ENCODE results near the gene ZNF385A.

Gene ZNF385A, protein sequence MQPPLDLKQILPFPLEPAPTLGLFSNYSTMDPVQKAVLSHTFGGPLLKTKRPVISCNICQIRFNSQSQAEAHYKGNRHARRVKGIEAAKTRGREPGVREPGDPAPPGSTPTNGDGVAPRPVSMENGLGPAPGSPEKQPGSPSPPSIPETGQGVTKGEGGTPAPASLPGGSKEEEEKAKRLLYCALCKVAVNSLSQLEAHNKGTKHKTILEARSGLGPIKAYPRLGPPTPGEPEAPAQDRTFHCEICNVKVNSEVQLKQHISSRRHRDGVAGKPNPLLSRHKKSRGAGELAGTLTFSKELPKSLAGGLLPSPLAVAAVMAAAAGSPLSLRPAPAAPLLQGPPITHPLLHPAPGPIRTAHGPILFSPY

DNA sequence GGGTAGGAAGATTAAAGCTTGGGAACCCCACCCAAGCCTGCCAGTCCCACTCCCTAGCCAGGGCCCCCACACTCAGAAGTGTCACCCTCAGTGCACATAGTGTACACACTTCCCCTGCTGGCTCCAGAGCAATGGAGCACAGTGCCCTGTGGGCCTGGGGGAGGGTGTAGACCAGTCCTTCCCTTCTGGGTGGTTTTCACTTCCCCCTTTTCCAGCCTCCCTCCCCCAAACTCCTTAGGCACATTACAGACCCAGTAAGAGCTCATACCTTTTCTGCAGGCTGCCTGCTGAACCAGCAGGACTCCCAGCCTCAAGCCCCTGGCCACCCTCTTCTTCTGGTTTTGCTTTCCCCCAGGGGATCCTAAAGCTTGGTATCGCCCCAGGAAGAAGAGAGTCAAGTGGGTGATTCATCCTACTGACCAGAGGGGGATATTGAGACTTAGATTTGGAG lies at the start of gene ZNF385A:
Gene ZNF385A, minus strand, starts transcription at position 143 of the 451 bp plus-strand sequence. CDS start 219 bp downstream, outside the sequence.
- DNase-seq: no peak

DNA sequence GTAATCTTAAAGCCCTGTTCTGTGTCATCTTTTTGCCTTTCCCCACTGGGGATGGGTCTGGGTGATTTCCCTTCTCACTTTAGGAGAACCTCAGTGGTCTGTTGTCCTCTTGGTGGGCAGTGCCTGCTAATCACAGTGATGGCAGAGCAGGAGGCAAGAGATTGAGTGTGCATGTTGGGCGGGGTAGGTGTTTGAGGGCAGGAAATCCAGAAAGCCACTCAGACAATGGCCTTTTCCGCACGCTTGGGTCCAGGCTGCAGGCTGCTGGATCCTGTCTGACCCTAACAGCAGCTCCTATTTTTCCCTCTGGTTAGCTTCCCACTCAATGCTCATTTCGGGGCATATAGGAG lies 48.3 kb upstream of the ZNF385A start:
- no peak for DNase-seq

DNA sequence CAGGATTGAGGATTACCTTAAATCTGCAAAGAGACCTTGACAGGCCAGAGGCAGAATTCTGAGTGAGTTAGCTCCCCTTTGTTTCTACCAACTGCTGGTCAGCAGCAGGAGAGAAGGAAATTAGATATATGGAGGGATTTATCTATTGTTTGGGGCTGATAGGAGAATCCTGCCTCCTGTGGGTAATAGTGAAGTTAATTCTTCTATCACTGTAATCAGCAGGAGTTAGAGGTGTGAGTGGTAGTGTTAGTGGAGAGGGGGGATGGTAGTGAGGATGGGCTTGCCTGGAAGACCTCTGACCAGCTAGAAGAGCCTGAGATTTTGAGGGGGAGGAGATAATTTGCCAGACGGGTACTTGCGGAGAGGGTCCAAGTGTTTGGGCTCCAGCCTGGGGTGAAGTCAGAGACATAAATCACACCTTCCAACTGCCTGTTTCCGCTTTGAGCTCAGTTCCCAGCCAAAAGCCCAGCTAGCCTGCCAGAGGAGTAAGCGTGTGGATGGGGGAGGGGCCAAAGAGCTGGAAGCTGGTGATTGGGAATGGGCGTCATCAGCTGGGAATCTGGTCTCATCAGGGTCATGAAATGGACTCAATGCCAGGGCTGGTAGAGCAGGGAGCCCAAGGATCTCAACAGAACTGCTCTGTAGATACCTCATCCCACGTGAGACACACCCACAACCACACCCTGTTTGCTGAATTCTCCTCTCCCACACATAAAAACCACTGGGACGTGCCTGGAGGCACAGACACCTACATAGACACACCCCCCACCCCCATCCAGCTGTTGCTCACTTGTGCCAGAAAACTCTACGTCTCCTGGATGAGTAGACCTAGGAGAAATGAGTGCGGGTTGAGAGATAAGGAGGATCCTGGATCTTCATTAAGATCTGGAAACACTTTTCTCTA lies 47.6 kb upstream of the ZNF385A start:
- no peak for DNase-seq

GRCh38 chr12:54430471-54431069 lies 46.0 kb upstream of the ZNF385A start:
- no peak for DNase-seq

GRCh38 chr12:54429014-54429471 lies 44.5 kb upstream of the ZNF385A start:
- no peak for DNase-seq

DNA sequence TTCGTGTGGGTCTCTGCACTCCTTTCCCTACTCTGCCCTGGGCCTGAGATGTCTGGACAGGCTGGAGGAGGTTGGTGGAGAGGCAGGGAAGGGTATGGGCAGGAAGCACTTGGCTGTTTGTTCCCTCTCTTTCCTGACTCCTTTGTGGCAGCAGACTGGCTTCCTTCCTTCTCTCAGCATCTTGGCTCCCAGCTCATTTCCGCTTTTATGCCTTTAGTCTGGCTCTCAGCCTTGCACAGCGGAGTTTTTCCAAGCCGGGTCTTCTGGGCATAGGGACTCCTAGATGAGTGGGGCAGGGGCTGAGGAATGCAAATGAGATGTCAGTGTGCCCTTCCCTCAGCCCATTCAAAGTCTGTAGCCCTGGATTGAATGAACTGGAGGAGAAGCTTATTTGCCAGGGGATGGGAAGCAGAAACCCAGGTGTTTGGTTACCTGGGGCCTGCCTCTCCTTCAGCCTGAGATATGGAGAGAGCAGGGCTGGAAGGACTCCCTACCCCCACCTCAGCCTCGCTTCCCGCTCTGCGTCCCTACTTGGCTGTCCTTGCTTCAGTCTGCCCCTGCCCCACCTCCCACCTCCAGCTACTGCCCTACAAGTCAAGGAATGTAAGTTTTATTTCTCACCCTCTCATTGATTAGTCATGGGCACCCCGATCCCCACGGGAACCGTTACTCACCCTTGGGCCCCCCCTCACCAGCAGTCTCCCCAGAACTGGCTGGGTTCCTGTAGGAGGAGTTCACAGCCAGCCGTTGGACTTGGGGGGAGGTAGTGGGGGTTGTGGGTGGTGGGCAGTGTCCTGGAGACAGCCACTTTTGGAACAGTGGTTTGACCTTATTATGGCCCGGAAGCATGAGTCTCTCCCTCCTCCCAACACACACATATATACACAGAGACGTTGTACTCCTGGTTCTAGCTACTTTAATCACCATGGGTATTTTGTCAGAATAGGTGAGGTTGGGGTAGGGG lies 43.8 kb upstream of the ZNF385A start:
- no peak for DNase-seq

DNA sequence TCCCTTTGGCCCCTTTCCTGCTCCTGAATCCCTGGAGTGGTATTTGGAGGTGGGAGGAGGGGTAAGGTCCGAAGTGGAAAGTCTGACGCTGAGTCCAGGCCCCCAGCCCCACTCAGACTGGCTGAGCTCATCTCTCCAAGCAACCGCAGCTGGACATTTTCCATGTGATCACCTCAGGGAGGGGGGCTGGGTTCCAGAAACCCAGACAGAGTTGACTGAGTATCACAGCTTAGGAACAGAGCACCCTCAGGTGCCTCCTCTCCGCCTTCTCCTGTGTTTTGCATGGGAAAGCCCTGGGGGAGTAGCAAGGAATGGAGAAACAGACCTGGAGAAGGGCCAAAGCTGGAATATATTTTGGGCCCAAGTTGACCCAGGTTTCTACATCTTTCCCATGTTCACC lies 42.6 kb upstream of the ZNF385A start:
- no peak for DNase-seq

GRCh38 chr12:54426690-54427089 lies 42.2 kb upstream of the ZNF385A start:
- no peak for DNase-seq

DNA sequence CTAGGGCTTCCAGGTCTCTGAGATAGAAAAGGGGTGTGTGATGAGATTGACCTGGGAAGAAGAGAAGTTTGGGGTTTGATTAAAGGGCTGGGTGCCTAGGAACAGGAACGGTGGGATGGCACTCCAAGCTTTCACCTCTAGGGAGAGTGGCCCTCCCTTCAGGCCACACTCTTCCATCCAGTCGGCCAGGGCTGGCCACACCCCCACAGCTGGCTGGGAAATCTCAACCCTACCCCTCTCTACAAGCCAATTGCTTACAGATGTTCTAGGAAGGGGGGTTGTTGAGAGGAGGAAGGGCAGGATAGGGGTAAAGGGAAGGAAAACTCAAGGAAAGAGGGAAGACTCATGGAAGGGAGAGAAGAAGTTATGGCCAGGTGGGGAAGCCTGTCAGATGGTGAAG lies 41.2 kb upstream of the ZNF385A start:
- no peak for DNase-seq

DNA sequence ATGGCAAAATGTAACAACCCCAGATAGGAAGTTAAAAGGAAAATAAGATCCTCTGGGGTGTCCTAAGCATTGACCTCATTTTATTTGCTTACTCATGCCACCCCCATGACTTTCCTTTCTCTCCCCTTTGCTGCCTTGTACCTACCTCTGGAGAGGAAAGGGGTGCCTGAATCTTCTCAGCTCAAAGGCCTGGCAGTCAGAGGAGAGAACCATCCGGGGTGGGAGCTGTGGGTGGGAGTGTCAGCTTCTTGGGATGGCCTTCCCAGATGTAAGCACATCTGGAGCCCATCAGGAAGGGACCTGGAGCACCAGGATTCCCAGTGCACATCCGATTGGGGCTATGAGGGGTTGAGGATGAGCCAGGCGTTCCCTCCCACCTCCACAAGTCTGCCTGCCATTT lies 39.7 kb upstream of the ZNF385A start:
- DNase-seq: no peak

DNA sequence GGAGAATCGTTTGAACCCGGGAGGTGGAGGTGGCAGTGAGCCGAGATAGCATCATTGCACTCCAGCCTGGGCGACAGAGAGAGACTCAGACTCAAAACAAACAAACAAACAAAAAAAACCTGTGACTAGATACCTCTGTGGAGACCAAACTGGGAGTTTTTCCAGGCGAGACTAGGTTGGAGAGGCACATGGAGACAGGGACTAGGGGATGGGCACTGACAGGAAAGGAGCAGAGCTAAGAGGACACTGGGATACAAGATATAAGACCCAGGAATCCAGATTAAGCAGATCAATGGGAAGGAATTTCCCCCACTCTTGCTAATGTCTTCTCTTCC lies 39.2 kb upstream of the ZNF385A start:
- DNase-seq: no peak

GRCh38 chr12:54421879-54422250 lies 37.3 kb upstream of the ZNF385A start:
- DNase-seq: no peak

- DNase-seq: no peak
These were observed 36.8 kb upstream of the ZNF385A start for GRCh38 chr12:54421175-54421878.

GRCh38 chr12:54420766-54421144 lies 36.2 kb upstream of the ZNF385A start:
- no peak for DNase-seq

- peak; percentile 41 for DNase-seq
These were observed 34.8 kb upstream of the ZNF385A start, which contains the start of gene ITGA5 for GRCh38 chr12:54419088-54419887. Gene ITGA5, minus strand, starts transcription at chr12:54419266. Its CDS starts 68 bp downstream, at chr12:54419198.

- DNase-seq: no peak
These were observed 34.0 kb upstream of the ZNF385A start for GRCh38 chr12:54418441-54419087.

- peak; percentile 31 for DNase-seq
These were observed 33.3 kb upstream of the ZNF385A start for GRCh38 chr12:54417712-54418440.

- DNase-seq: no peak
These were observed 32.4 kb upstream of the ZNF385A start for GRCh38 chr12:54416687-54417603.
